HepG2 (cell line): ENCODE results near the gene PRKG1. TPM values are rescaled to one million over a fixed set of nuclear protein-coding genes. Genes with fewer than 3 reads are reported as not detected.

Source experiments
- ATAC-seq: fragments of 200-7000 bp; cut with Tn5 transposase; 3 replicates; pipeline ENCODE4 v1.9.1; 2020; ENCODE audit warnings: mild to moderate bottlenecking, moderate library complexity
- BruUV-seq: library from RNA; stranded (reverse); fragments of 400-500 nt; replicated peaks from 2 replicates; lab custom pipeline; 2021; lab: Mats Ljungman, UMichigan
- CTCF ChIA-PET: fragments of 300-600 bp; formaldehyde crosslinking; extraction: SDS; loops from one replicate; lab custom pipeline; 2021; ENCODE audit warnings: low total read pairs, inconsistent platforms, low intra/inter-chr PET ratio; lab: Yijun Ruan, JAX
- POLR2A ChIA-PET: fragments of 350-600 bp; sonication (Branson Sonifier 250); formaldehyde crosslinking; loops from one replicate; lab custom pipeline; 2020; ENCODE audit warnings: antibody characterized with exemption, inconsistent platforms; lab: Yijun Ruan, JAX
- DNase-seq: peaks from one replicate; pipeline ENCODE4 v3.0.0-alpha.2; 2015; ENCODE audit warnings: low spot score
- FAIRE-seq: peaks from 3 replicates; lab custom pipeline; 2011; peaks lifted over from hg19 to GRCh38; lab: Jason Lieb, UNC
- H2AFZ ChIP-seq: one replicate; pipeline ENCODE4 v1.6.1; 2011; ENCODE audit warnings: low read length, inconsistent platforms
- H3K27ac ChIP-seq: fragments of 300-600 bp; 3 replicates; pipeline ENCODE4 v1.8.0; 2011; ENCODE audit warnings: mixed run types, mild to moderate bottlenecking, mixed read lengths, low read length, inconsistent platforms; ENCODE audit not compliant: insufficient read depth; ENCODE audit errors: extremely low read length
- H3K27me3 ChIP-seq, 2 experiments: fragments of 200-600 bp in 1 of 2; 2 replicates in 1 of 2; 3 replicates in 1 of 2; pipeline versions ENCODE4 v1.6.0 to v1.8.0; 2011; ENCODE audit warnings: low read length in 2 of 2, mild to moderate bottlenecking in 2 of 2, moderate library complexity in 2 of 2, inconsistent platforms in 1 of 2; ENCODE audit not compliant: insufficient read depth in 2 of 2, control insufficient read depth in 1 of 2
- H3K36me3 ChIP-seq, 2 experiments: fragments of 200-600 bp in 1 of 2; replicated peaks in 1 of 2; 2 replicates in 1 of 2; 3 replicates in 1 of 2; pipeline versions ENCODE4 v1.5.1 to v1.8.0; 2011; ENCODE audit warnings: low read length in 2 of 2, inconsistent platforms in 1 of 2; ENCODE audit not compliant: insufficient read depth in 2 of 2, control insufficient read depth in 1 of 2
- H3K4me1 ChIP-seq: 2 replicates; pipeline ENCODE4 v1.5.1; 2012; ENCODE audit warnings: low read length, inconsistent platforms; ENCODE audit not compliant: insufficient read depth
- H3K4me2 ChIP-seq: 2 replicates; pipeline ENCODE4 v1.6.0; 2011; ENCODE audit warnings: low read depth, low read length, inconsistent platforms
- H3K4me3 ChIP-seq, 3 experiments: fragments of 200-600 bp in 1 of 3; sonication (generic), shearing (Covaris generic) in 1 of 3; replicated peaks in 1 of 3; 2 replicates each; pipeline ENCODE4 v1.5.1; 2011 to 2016; ENCODE audit warnings: low read length in 3 of 3, inconsistent platforms in 2 of 3, low read depth in 2 of 3, mild to moderate bottlenecking in 2 of 3, control low read depth in 1 of 3, mixed read lengths in 1 of 3; ENCODE audit not compliant: insufficient read depth in 1 of 3
- H3K79me2 ChIP-seq: one replicate; pipeline ENCODE4 v1.6.1; 2011; ENCODE audit warnings: low read length, inconsistent platforms; ENCODE audit not compliant: insufficient read depth
- H3K9ac ChIP-seq: 2 replicates; pipeline ENCODE4 v1.6.0; 2011; ENCODE audit warnings: mild to moderate bottlenecking, low read depth, low read length, inconsistent platforms; ENCODE audit not compliant: insufficient read depth
- H3K9me3 ChIP-seq: 2 replicates; pipeline ENCODE4 v1.5.1; 2012; ENCODE audit warnings: mild to moderate bottlenecking, low read length
- H4K20me1 ChIP-seq: 2 replicates; pipeline ENCODE4 v1.6.0; 2011; ENCODE audit warnings: inconsistent platforms, mild to moderate bottlenecking, low read length, moderate library complexity; ENCODE audit not compliant: insufficient read depth
- CHD4 ChIP-seq: fragments of 200-600 bp; sonication (generic); IDR thresholded peaks from 2 replicates; pipeline ENCODE4 v1.7.0; 2017; ENCODE audit warnings: mild to moderate bottlenecking, low read length, borderline replicate concordance
- CREM ChIP-seq, 2 experiments: sonication (generic) in 1 of 2; formaldehyde crosslinking in 1 of 2; IDR thresholded peaks; 2 replicates each; pipeline versions ENCODE4 v1.4.0 to v1.6.1; 2016 to 2020; ENCODE audit warnings: antibody characterized with exemption in 1 of 2, mild to moderate bottlenecking in 1 of 2, missing genetic modification reagents in 1 of 2
- ERF ChIP-seq: IDR thresholded peaks from 2 replicates; pipeline ENCODE4 v1.6.1; 2018; ENCODE audit warnings: missing biosample characterization, missing genetic modification reagents
- KLF9 ChIP-seq: IDR thresholded peaks from 2 replicates; pipeline ENCODE4 v1.6.1; 2016; ENCODE audit warnings: low read depth
- NFRKB ChIP-seq: fragments of 450-650 bp; IDR thresholded peaks from 2 replicates; pipeline ENCODE4 v1.6.1; 2017
- PAF1 ChIP-seq: IDR thresholded peaks from 2 replicates; pipeline ENCODE4 v1.6.1; 2016; ENCODE audit warnings: missing genetic modification reagents, missing compliant biosample characterization
- PATZ1 ChIP-seq: sonication (generic); formaldehyde crosslinking; IDR thresholded peaks from 2 replicates; pipeline ENCODE4 v1.4.0; 2020; ENCODE audit warnings: missing genetic modification reagents
- REPIN1 ChIP-seq: sonication (generic); formaldehyde crosslinking; IDR thresholded peaks from 2 replicates; pipeline ENCODE4 v1.8.0; 2022; ENCODE audit warnings: missing genetic modification reagents, low read depth, mild to moderate bottlenecking, borderline replicate concordance
- TERF1 ChIP-seq: sonication (generic); formaldehyde crosslinking; IDR thresholded peaks from 2 replicates; pipeline ENCODE4 v1.8.0; 2022; ENCODE audit warnings: mild to moderate bottlenecking, missing genetic modification reagents, moderate library complexity
- ZBTB7A ChIP-seq: sonication (generic); formaldehyde crosslinking; IDR thresholded peaks from 2 replicates; pipeline ENCODE4 v1.8.0; 2022; ENCODE audit warnings: mild to moderate bottlenecking, missing genetic modification reagents
- ZNF317 ChIP-seq: sonication (generic); formaldehyde crosslinking; IDR thresholded peaks from 2 replicates; pipeline ENCODE4 v1.5.0; 2020; ENCODE audit warnings: mild to moderate bottlenecking, missing genetic modification reagents
- ZNF318 ChIP-seq: sonication (generic); formaldehyde crosslinking; IDR thresholded peaks from 2 replicates; pipeline ENCODE4 v1.4.0; 2020; ENCODE audit warnings: mild to moderate bottlenecking, missing genetic modification reagents
- ZNF33B ChIP-seq: sonication (generic); formaldehyde crosslinking; IDR thresholded peaks from 2 replicates; pipeline ENCODE4 v1.5.1; 2020; ENCODE audit warnings: mild to moderate bottlenecking, missing genetic modification reagents
- WGBS: methylation state at CpG from one replicate; pipeline ENCODE4 v1.1.6; 2017; ENCODE audit warnings: low lambda C conversion rate; 5-methylcytosine and 5-hydroxymethylcytosine counted together
- in situ Hi-C: cut with HindIII; loops from 2 replicates; pipeline ENCODE4 v1.10.0; 2017; ENCODE audit warnings: low pct_unique_long_range_greater_than_20kb; ENCODE audit not compliant: extremely low pct_ligation_motif_present
- intact Hi-C: fragments of 100-400 bp; cut with micrococcal nuclease; formaldehyde crosslinking; loops from one replicate; pipeline ENCODE4 v1.10.0; 2022; ENCODE audit not compliant: unreplicated experiment
- polyA plus RNA-seq, 8 experiments: library from polyadenylated mRNA; depleted of rRNA in 3 of 8; stranded (reverse) in 7 of 8; unstranded in 1 of 8; fragments of >200 nt; fragmentation: Illumina TruSeq in 4 of 8; extraction: Trizol in 4 of 8; gene quantifications; 2 replicates each; pipeline versions ENCODE4 v1.2.1 to v1.2.3, GENCODE V29; 2011 to 2016; ENCODE audit warnings: low read depth in 4 of 8, missing spikeins in 1 of 8, mixed read lengths in 1 of 8; ENCODE audit not compliant: insufficient read depth in 1 of 8
- total RNA-seq, 5 experiments: library from RNA; depleted of rRNA; stranded (reverse); fragments of >200 nt; fragmentation: Illumina TruSeq; extraction: Trizol; gene quantifications; 2 replicates each; pipeline ENCODE4 v1.2.3, GENCODE V29; 2016; ENCODE audit warnings: low read depth in 1 of 5

The PRKG1 gene
- total and polyA plus RNA-seq, 2 of the 13 experiments (the other 11 are each of a cell fraction or from before 2014, with no cell fraction given), result 0.01 TPM; not detected in 1

GRCh38 chr10:51083356-51083853 is 9.1 kb downstream of the PRKG1 start:
- intact Hi-C loops, result no loop called here
- Histone ChIP-seq H3K79me2 (no peaks in the 10 kb centered on the region), H3K27me3 (no peaks in the 10 kb centered on the region; a peak in 1 of 5 replicates), H3K4me3 (no peak overlapping the region), H3K4me1 (no peaks in the 10 kb centered on the region), H3K9ac (no peak overlapping the region), H2AFZ (no peak overlapping the region), H4K20me1 (no peaks in the 10 kb centered on the region), H3K9me3 (no peaks in the 10 kb centered on the region), H3K4me2 (no peak overlapping the region), H3K36me3 (no peaks in the 10 kb centered on the region), H3K27ac (no peak overlapping the region)
- FAIRE-seq (no peak), DNase-seq (no peak), ATAC-seq (no peak)
- in situ Hi-C loops, result no loop called here
- no TSS peak for BruUV-seq
- WGBS, result 11% methylated on average over 6 of the region's 6 CpGs
- POLR2A ChIA-PET, result interaction anchor here (0.6 kb wide), 1 partner anchor 70 kb away, joined by 5 read pairs; no protein-coding TSS in a partner anchor
- CTCF ChIA-PET, result no interaction called here
- no peak for TF ChIP-seq REPIN1
- no peak for TF ChIP-seq ZBTB7A (CRISPR knock-in tag)
- TF ChIP-seq CREM (IDR thresholded peaks at IDR 0.05), result no peak
- no peak for TF ChIP-seq CREM (CRISPR knock-in tag; IDR thresholded peaks at IDR 0.05)
- no peak for TF ChIP-seq ZNF318 (CRISPR knock-in tag)
- no peak for TF ChIP-seq ERF
- no peak for TF ChIP-seq ZNF33B (CRISPR knock-in tag)
- TF ChIP-seq PAF1 (CRISPR knock-in tag), result no peak
- TF ChIP-seq KLF9 (CRISPR knock-in tag), result no peak
- no peak for TF ChIP-seq NFRKB
- TF ChIP-seq CHD4, result no peak
- no peak for TF ChIP-seq TERF1 (CRISPR knock-in tag)
- no peak for TF ChIP-seq ZNF317 (CRISPR knock-in tag)
- TF ChIP-seq PATZ1 (CRISPR knock-in tag), result no peak
